HEK293 (cell line): ENCODE measurements around the gene KIF7.
A peak's percentile ranks its signal among the peaks of the same experiment; 100 is the strongest.

Experiments used
- ATF2 ChIP-seq: fragments of 450-650 bp; formaldehyde crosslinking; IDR thresholded peaks from 2 replicates; pipeline ENCODE4 v1.5.1; 2016; ENCODE audit warnings: missing biosample characterization, missing genetic modification characterization, low read depth
- INSM2 ChIP-seq: fragments of 450-650 bp; formaldehyde crosslinking; IDR thresholded peaks from 2 replicates; pipeline ENCODE4 v1.5.1; 2016; ENCODE audit warnings: missing biosample characterization, missing genetic modification characterization
- OVOL3 ChIP-seq: fragments of 450-650 bp; formaldehyde crosslinking; IDR thresholded peaks from 2 replicates; pipeline ENCODE4 v1.5.1; 2016; ENCODE audit warnings: missing biosample characterization, missing genetic modification characterization
- PATZ1 ChIP-seq: fragments of 450-650 bp; formaldehyde crosslinking; IDR thresholded peaks from 2 replicates; pipeline ENCODE4 v1.5.1; 2016; ENCODE audit warnings: missing biosample characterization, missing genetic modification characterization
- RBAK ChIP-seq: fragments of 450-650 bp; formaldehyde crosslinking; IDR thresholded peaks from 2 replicates; pipeline ENCODE4 v1.5.1; 2016; ENCODE audit warnings: missing biosample characterization, missing genetic modification characterization
- SCRT1 ChIP-seq: fragments of 450-650 bp; formaldehyde crosslinking; IDR thresholded peaks from 2 replicates; pipeline ENCODE4 v1.5.1; 2016; ENCODE audit warnings: missing biosample characterization, missing genetic modification characterization, borderline replicate concordance
- SCRT2 ChIP-seq: fragments of 450-650 bp; formaldehyde crosslinking; IDR thresholded peaks from 2 replicates; pipeline ENCODE4 v1.5.1; 2016; ENCODE audit warnings: missing biosample characterization, missing genetic modification characterization
- SP3 ChIP-seq: fragments of 450-650 bp; formaldehyde crosslinking; IDR thresholded peaks from 2 replicates; pipeline ENCODE4 v1.5.1; 2016; ENCODE audit warnings: missing biosample characterization, missing genetic modification characterization
- ZBTB1 ChIP-seq: fragments of 450-650 bp; formaldehyde crosslinking; IDR thresholded peaks from 2 replicates; pipeline ENCODE4 v1.5.1; 2016; ENCODE audit warnings: missing biosample characterization, missing genetic modification characterization
- ZBTB20 ChIP-seq: fragments of 450-650 bp; formaldehyde crosslinking; IDR thresholded peaks from 2 replicates; pipeline ENCODE4 v1.5.1; 2016; ENCODE audit warnings: missing biosample characterization, missing genetic modification characterization
- ZBTB48 ChIP-seq: fragments of 450-650 bp; formaldehyde crosslinking; IDR thresholded peaks from 2 replicates; pipeline ENCODE4 v1.5.1; 2016; ENCODE audit warnings: missing biosample characterization, missing genetic modification characterization
- ZBTB8A ChIP-seq: fragments of 450-650 bp; formaldehyde crosslinking; IDR thresholded peaks from 2 replicates; pipeline ENCODE4 v1.5.1; 2016; ENCODE audit warnings: missing biosample characterization, missing genetic modification characterization
- ZFP37 ChIP-seq: fragments of 450-650 bp; formaldehyde crosslinking; IDR thresholded peaks from 2 replicates; pipeline ENCODE4 v1.5.1; 2016; ENCODE audit warnings: missing biosample characterization, missing genetic modification characterization
- ZNF121 ChIP-seq: fragments of 450-650 bp; formaldehyde crosslinking; IDR thresholded peaks from 2 replicates; pipeline ENCODE4 v1.5.1; 2016; ENCODE audit warnings: missing biosample characterization, missing genetic modification characterization
- ZNF133 ChIP-seq: fragments of 450-650 bp; formaldehyde crosslinking; IDR thresholded peaks from 2 replicates; pipeline ENCODE4 v1.5.1; 2016; ENCODE audit warnings: missing biosample characterization, missing genetic modification characterization
- ZNF138 ChIP-seq: fragments of 450-650 bp; formaldehyde crosslinking; IDR thresholded peaks from 2 replicates; pipeline ENCODE4 v1.5.1; 2016; ENCODE audit warnings: missing biosample characterization, missing genetic modification characterization, borderline replicate concordance
- ZNF184 ChIP-seq: fragments of 450-650 bp; IDR thresholded peaks from 2 replicates; pipeline ENCODE4 v1.5.1; 2018; ENCODE audit warnings: missing biosample characterization, mild to moderate bottlenecking, missing genetic modification characterization
- ZNF211 ChIP-seq: fragments of 450-650 bp; formaldehyde crosslinking; IDR thresholded peaks from 2 replicates; pipeline ENCODE4 v1.5.1; 2016; ENCODE audit warnings: low read depth, missing biosample characterization, missing genetic modification characterization
- ZNF341 ChIP-seq: fragments of 450-650 bp; formaldehyde crosslinking; IDR thresholded peaks from 2 replicates; pipeline ENCODE4; 2016; ENCODE audit warnings: low read depth, missing biosample characterization, missing genetic modification characterization
- ZNF394 ChIP-seq: fragments of 450-650 bp; formaldehyde crosslinking; IDR thresholded peaks from 2 replicates; pipeline ENCODE4 v1.5.1; 2016; ENCODE audit warnings: missing biosample characterization, missing genetic modification characterization, mild to moderate bottlenecking, moderate library complexity, borderline replicate concordance
- ZNF398 ChIP-seq: fragments of 450-650 bp; formaldehyde crosslinking; IDR thresholded peaks from 2 replicates; pipeline ENCODE4 v1.5.1; 2017; ENCODE audit warnings: missing biosample characterization, missing genetic modification characterization
- ZNF473 ChIP-seq: fragments of 450-650 bp; formaldehyde crosslinking; IDR thresholded peaks from 2 replicates; pipeline ENCODE4 v1.5.1; 2017; ENCODE audit warnings: missing biosample characterization, missing genetic modification characterization
- ZNF544 ChIP-seq: fragments of 450-650 bp; formaldehyde crosslinking; IDR thresholded peaks from 2 replicates; pipeline ENCODE4 v1.5.0; 2017; ENCODE audit warnings: missing biosample characterization, missing genetic modification characterization
- ZNF561 ChIP-seq: fragments of 450-650 bp; IDR thresholded peaks from 2 replicates; pipeline ENCODE4 v1.5.1; 2018; ENCODE audit warnings: missing biosample characterization, missing genetic modification characterization, borderline replicate concordance
- ZNF623 ChIP-seq: fragments of 450-650 bp; formaldehyde crosslinking; IDR thresholded peaks from 2 replicates; pipeline ENCODE4 v1.5.1; 2016; ENCODE audit warnings: missing biosample characterization, missing genetic modification characterization
- ZNF626 ChIP-seq: fragments of 450-650 bp; sonication (Bioruptor Pico); formaldehyde crosslinking; IDR thresholded peaks from 2 replicates; pipeline ENCODE4 v1.5.1; 2018; ENCODE audit warnings: missing biosample characterization, missing genetic modification characterization, inconsistent platforms
- ZNF660 ChIP-seq: fragments of 450-650 bp; IDR thresholded peaks from 2 replicates; pipeline ENCODE4 v1.5.1; 2018; ENCODE audit warnings: missing biosample characterization, mild to moderate bottlenecking, missing genetic modification characterization
- ZNF747 ChIP-seq: fragments of 450-650 bp; formaldehyde crosslinking; IDR thresholded peaks from 2 replicates; pipeline ENCODE4 v1.5.1; 2016; ENCODE audit warnings: missing biosample characterization, missing genetic modification characterization
- ZSCAN30 ChIP-seq: fragments of 450-650 bp; IDR thresholded peaks from 2 replicates; pipeline ENCODE4 v1.5.1; 2018; ENCODE audit warnings: missing biosample characterization, mild to moderate bottlenecking, missing genetic modification characterization, moderate library complexity
- TF ChIP-seq, protein P1 (sequence below): fragments of 450-650 bp; formaldehyde crosslinking; IDR thresholded peaks from 2 replicates; pipeline ENCODE4 v1.5.1; 2016; ENCODE audit warnings: missing biosample characterization, missing genetic modification characterization
- TF ChIP-seq, protein P2 (sequence below): sonication (generic); formaldehyde crosslinking; IDR thresholded peaks from 2 replicates; pipeline ENCODE4 v1.8.1; 2022; ENCODE audit warnings: mild to moderate bottlenecking, moderate library complexity, missing genetic modification reagents

KIF7 gene

DNA sequence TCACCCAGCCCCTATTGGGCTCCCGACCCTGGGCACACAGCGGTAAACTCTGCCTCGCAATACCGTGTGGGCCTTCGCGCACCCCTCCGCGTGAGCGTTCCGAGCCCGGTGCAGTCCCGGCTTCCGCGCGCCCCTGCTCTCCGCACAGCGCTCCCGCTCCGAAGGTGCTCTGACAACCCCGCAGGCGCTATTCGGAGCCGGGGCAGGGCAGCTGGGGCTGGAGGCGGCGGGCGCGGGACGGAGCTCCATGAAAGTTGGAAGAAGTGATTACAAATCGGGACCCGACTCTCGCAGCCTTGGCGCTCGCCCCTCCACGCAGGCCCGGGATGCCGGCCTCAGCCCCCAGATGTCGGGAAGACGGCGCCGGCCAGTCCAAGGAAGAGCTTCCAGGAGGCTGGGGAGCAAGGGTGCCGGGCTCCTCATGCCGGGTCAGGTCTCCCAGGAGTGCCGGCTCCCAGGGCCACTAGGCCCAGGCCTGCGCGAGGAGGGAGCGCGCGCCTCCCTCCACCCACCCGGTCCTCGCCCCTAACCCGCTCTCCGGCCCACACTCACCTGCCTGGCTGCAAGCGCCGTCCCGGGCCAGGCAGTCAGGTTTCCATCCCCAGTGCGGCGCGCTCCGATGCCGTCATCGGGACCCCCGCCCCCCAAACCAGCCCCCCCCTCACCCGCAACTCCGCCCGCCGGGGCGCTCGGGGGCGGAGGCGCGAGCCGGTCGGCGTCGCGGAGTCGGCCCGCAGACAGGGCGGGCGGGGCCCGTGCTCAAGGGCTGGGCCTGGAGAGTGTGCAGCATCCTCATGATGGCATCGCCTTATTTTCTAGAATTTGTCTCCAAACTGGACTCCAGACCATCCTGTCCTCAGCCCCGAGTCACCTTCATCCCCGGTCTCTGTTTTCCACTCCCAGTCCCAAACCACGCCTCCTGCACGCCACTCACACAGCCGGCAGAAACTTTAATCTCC lies at the start of gene KIF7 (continued):
- no peak for TF ChIP-seq ZNF138 (tag by site-specific recombination)
- TF ChIP-seq ZNF544 = no peak
- no peak for TF ChIP-seq ZNF626 (tag by site-specific recombination)
- TF ChIP-seq INSM2 (tag by site-specific recombination) = no peak
- no peak for TF ChIP-seq ZBTB48 (tag by site-specific recombination)
- no peak for TF ChIP-seq ZNF394 (tag by site-specific recombination)
- TF ChIP-seq, protein P1, sequence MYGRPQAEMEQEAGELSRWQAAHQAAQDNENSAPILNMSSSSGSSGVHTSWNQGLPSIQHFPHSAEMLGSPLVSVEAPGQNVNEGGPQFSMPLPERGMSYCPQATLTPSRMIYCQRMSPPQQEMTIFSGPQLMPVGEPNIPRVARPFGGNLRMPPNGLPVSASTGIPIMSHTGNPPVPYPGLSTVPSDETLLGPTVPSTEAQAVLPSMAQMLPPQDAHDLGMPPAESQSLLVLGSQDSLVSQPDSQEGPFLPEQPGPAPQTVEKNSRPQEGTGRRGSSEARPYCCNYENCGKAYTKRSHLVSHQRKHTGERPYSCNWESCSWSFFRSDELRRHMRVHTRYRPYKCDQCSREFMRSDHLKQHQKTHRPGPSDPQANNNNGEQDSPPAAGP (tag by site-specific recombination) = peak; percentile 48; the same call in 1 of the 2 replicates
- TF ChIP-seq ZNF561 (tag by site-specific recombination) = peak; percentile 63; the same call in 1 of the 2 replicates
- TF ChIP-seq OVOL3 (tag by site-specific recombination) = no peak
- no peak for TF ChIP-seq ZNF133 (tag by site-specific recombination)
- TF ChIP-seq ZNF473 (tag by site-specific recombination) = no peak
- no peak for TF ChIP-seq ZNF211 (tag by site-specific recombination)
- no peak for TF ChIP-seq ZBTB8A (tag by site-specific recombination)
- peak; percentile 29; the same call in 1 of the 2 replicates for TF ChIP-seq ZNF341 (tag by site-specific recombination)
- TF ChIP-seq ZNF398 (tag by site-specific recombination) = no peak
- TF ChIP-seq PATZ1 = peak; percentile 93
- no peak for TF ChIP-seq RBAK
- TF ChIP-seq SCRT2 (tag by site-specific recombination) = no peak
- TF ChIP-seq ZNF121 (tag by site-specific recombination) = no peak
- 0 out of 2 replicates have a peak, but pooled peaks have one; percentile 42 for TF ChIP-seq ZNF660
- TF ChIP-seq ZSCAN30 (tag by site-specific recombination) = 0 out of 2 replicates have a peak, but pooled peaks have one; percentile 50
- TF ChIP-seq SP3 (tag by site-specific recombination) = peak; percentile 60
- no peak for TF ChIP-seq ZNF747 (tag by site-specific recombination)
- TF ChIP-seq ZBTB1 (tag by site-specific recombination) = no peak
- no peak for TF ChIP-seq ZNF184
- no peak for TF ChIP-seq ATF2 (tag by site-specific recombination)
- TF ChIP-seq ZFP37 (tag by site-specific recombination) = peak; percentile 42; the same call in 1 of the 2 replicates
- TF ChIP-seq ZNF623 (tag by site-specific recombination) = no peak
- TF ChIP-seq SCRT1 (tag by site-specific recombination) = no peak
- peak; percentile 92 for TF ChIP-seq ZBTB20
- TF ChIP-seq, protein P2, sequence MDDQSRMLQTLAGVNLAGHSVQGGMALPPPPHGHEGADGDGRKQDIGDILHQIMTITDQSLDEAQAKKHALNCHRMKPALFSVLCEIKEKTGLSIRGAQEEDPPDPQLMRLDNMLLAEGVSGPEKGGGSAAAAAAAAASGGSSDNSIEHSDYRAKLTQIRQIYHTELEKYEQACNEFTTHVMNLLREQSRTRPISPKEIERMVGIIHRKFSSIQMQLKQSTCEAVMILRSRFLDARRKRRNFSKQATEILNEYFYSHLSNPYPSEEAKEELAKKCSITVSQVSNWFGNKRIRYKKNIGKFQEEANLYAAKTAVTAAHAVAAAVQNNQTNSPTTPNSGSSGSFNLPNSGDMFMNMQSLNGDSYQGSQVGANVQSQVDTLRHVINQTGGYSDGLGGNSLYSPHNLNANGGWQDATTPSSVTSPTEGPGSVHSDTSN (CRISPR knock-in tag) = 0 out of 2 replicates have a peak, but pooled peaks have one; percentile 37
